ENCODE measurements around the gene DENND1A. TPM values are rescaled to one million over a fixed set of nuclear protein-coding genes. Genes with fewer than 3 reads are reported as not detected.
A peak's percentile ranks its signal among the peaks of the same experiment; 100 is the strongest.

Gene DENND1A
- total and polyA plus RNA-seq, 2 experiments from 2014 or later = 13.1 to 14.5 TPM

GRCh38 chr9:123927625-123928532, 2.0 kb downstream of the DENND1A start:
- Histone ChIP-seq H3K4me1 (ENCODE audit: low read depth) (peaks cover 22% of the 10 kb centered on the region), H3K4me3 (no peak overlapping the region), H3K36me3 (no peaks in the 10 kb centered on the region), H3K9me3 (ENCODE audit: low read depth) (no peaks in the 10 kb centered on the region), H3K27me3 (no peaks in the 10 kb centered on the region), H3K27ac (no peak overlapping the region)
- no peak for TF ChIP-seq CTCF (IDR thresholded peaks at IDR 0.05; ENCODE audit: low read depth, low read length)
- DNase-seq (ENCODE audit: low read depth in 1 of 2, low spot score in 1 of 2) = peak in 1 of 2 donors; percentile 68

GRCh38 chr9:123926941-123927340, 3.0 kb downstream of the DENND1A start:
- DNase-seq (ENCODE audit: low read depth in 1 of 2, low spot score in 1 of 2) = no peak
- H3K27ac ChIP-seq = no peak overlapping the region
- H3K27me3 ChIP-seq = no peaks in the 10 kb centered on the region
- peaks cover 22% of the 10 kb centered on the region for H3K4me1 ChIP-seq (ENCODE audit: low read depth)
- TF ChIP-seq CTCF (IDR thresholded peaks at IDR 0.05; ENCODE audit: low read depth, low read length) = no peak
- H3K36me3 ChIP-seq = no peaks in the 10 kb centered on the region
- no peaks in the 10 kb centered on the region for H3K9me3 ChIP-seq (ENCODE audit: low read depth)
- H3K4me3 ChIP-seq = no peak overlapping the region

GRCh38 chr9:123925819-123926218, 4.1 kb downstream of the DENND1A start:
- Histone ChIP-seq H3K4me3 (no peak overlapping the region), H3K36me3 (no peaks in the 10 kb centered on the region), H3K27ac (no peak overlapping the region), H3K4me1 (ENCODE audit: low read depth) (peaks cover 12% of the 10 kb centered on the region), H3K27me3 (no peaks in the 10 kb centered on the region), H3K9me3 (ENCODE audit: low read depth) (no peaks in the 10 kb centered on the region)
- TF ChIP-seq CTCF (IDR thresholded peaks at IDR 0.05; ENCODE audit: low read depth, low read length) = no peak
- no peak for DNase-seq (ENCODE audit: low read depth in 1 of 2, low spot score in 1 of 2)

- Histone ChIP-seq H3K36me3 (no peaks in the 10 kb centered on the region), H3K4me1 (ENCODE audit: low read depth) (peaks cover 12% of the 10 kb centered on the region), H3K9me3 (ENCODE audit: low read depth) (no peaks in the 10 kb centered on the region), H3K4me3 (no peak overlapping the region), H3K27ac (no peak overlapping the region), H3K27me3 (no peaks in the 10 kb centered on the region)
- no peak for DNase-seq (ENCODE audit: low read depth in 1 of 2, low spot score in 1 of 2)
- no peak for TF ChIP-seq CTCF (IDR thresholded peaks at IDR 0.05; ENCODE audit: low read depth, low read length)
Observed at GRCh38 chr9:123925161-123925560, 4.8 kb downstream of the DENND1A start.

- H3K36me3 ChIP-seq = no peaks in the 10 kb centered on the region
- H3K4me3 ChIP-seq = no peak overlapping the region
- H3K9me3 ChIP-seq (ENCODE audit: low read depth) = no peaks in the 10 kb centered on the region
- DNase-seq (ENCODE audit: low read depth in 1 of 2, low spot score in 1 of 2) = no peak
- H3K27ac ChIP-seq = no peak overlapping the region
- peaks cover 12% of the 10 kb centered on the region for H3K4me1 ChIP-seq (ENCODE audit: low read depth)
- TF ChIP-seq CTCF (IDR thresholded peaks at IDR 0.05; ENCODE audit: low read depth, low read length) = no peak
- no peaks in the 10 kb centered on the region for H3K27me3 ChIP-seq
Observed at GRCh38 chr9:123924727-123925126, 5.2 kb downstream of the DENND1A start.
